Trophoblast cell (in vitro differentiated cells and primary cell): ENCODE data around the gene CACNG7.

Experiments used
- DNase-seq, 2 donors: peaks; one replicate each; pipeline ENCODE4 v3.0.0-alpha.2; 2016
- H2AFZ ChIP-seq: 2 replicates; pipeline ENCODE4 v1.6.1; 2013; ENCODE audit warnings: low read length, moderate library complexity, mild to moderate bottlenecking; ENCODE audit not compliant: insufficient read depth, poor library complexity
- H2AK5ac ChIP-seq: 2 replicates; pipeline ENCODE4 v1.6.1; 2013; ENCODE audit warnings: mild to moderate bottlenecking, low read length
- H2BK120ac ChIP-seq: 2 replicates; pipeline ENCODE4 v1.6.1; 2013; ENCODE audit warnings: low read length, mild to moderate bottlenecking, moderate library complexity; ENCODE audit not compliant: insufficient read depth, poor library complexity
- H2BK12ac ChIP-seq: 2 replicates; pipeline ENCODE4 v1.6.1; 2013; ENCODE audit warnings: mild to moderate bottlenecking, low read length, moderate library complexity
- H2BK5ac ChIP-seq: 2 replicates; pipeline ENCODE4 v1.6.1; 2013; ENCODE audit warnings: low read length, low read depth, moderate library complexity, mild to moderate bottlenecking; ENCODE audit not compliant: poor library complexity
- H3K14ac ChIP-seq: 2 replicates; pipeline ENCODE4 v1.6.1; 2013; ENCODE audit warnings: mild to moderate bottlenecking, low read length
- H3K18ac ChIP-seq: 2 replicates; pipeline ENCODE4 v1.6.1; 2013; ENCODE audit warnings: mild to moderate bottlenecking, low read length
- H3K23ac ChIP-seq: 2 replicates; pipeline ENCODE4 v1.6.1; 2013; ENCODE audit warnings: low read length
- H3K27ac ChIP-seq: 2 replicates; pipeline ENCODE4 v1.5.1; 2013; ENCODE audit warnings: low read depth, mild to moderate bottlenecking, inconsistent platforms, low read length, moderate library complexity
- H3K27me3 ChIP-seq: 2 replicates; pipeline ENCODE4 v1.6.1; 2013; ENCODE audit warnings: inconsistent platforms, mild to moderate bottlenecking, low read length, moderate library complexity; ENCODE audit not compliant: insufficient read depth
- H3K36me3 ChIP-seq, 2 experiments: 1 replicate in 1 of 2; 2 replicates in 1 of 2; pipeline ENCODE4 v1.6.1; 2013; ENCODE audit warnings: low read length in 2 of 2, mild to moderate bottlenecking in 2 of 2, moderate library complexity in 1 of 2; ENCODE audit not compliant: insufficient read depth in 2 of 2, control insufficient read depth in 1 of 2
- H3K4ac ChIP-seq: 2 replicates; pipeline ENCODE4 v1.6.1; 2013; ENCODE audit warnings: low read depth, mild to moderate bottlenecking, low read length, moderate library complexity
- H3K4me1 ChIP-seq, 2 experiments: 1 replicate in 1 of 2; 2 replicates in 1 of 2; pipeline ENCODE4 v1.6.1; 2013; ENCODE audit warnings: low read length in 2 of 2, mild to moderate bottlenecking in 2 of 2, moderate library complexity in 1 of 2; ENCODE audit not compliant: insufficient read depth in 2 of 2, control insufficient read depth in 1 of 2
- H3K4me2 ChIP-seq: 2 replicates; pipeline ENCODE4 v1.6.1; 2013; ENCODE audit warnings: inconsistent platforms, mild to moderate bottlenecking, low read length, moderate library complexity
- H3K4me3 ChIP-seq: 2 replicates; pipeline ENCODE4 v1.5.1; 2013; ENCODE audit warnings: mild to moderate bottlenecking, low read depth, low read length, inconsistent platforms
- H3K79me1 ChIP-seq: one replicate; pipeline ENCODE4 v1.6.1; 2013; ENCODE audit warnings: low read length
- H3K79me2 ChIP-seq: 2 replicates; pipeline ENCODE4 v1.6.1; 2013; ENCODE audit warnings: low read length, mild to moderate bottlenecking; ENCODE audit not compliant: control insufficient read depth, insufficient read depth, poor library complexity
- H3K9ac ChIP-seq: 2 replicates; pipeline ENCODE4 v1.6.1; 2013; ENCODE audit warnings: mild to moderate bottlenecking, low read length
- H3K9me3 ChIP-seq: 2 replicates; pipeline ENCODE4 v1.6.1; 2013; ENCODE audit warnings: low read depth, mild to moderate bottlenecking, control low read depth, inconsistent platforms, low read length; ENCODE audit not compliant: insufficient read depth
- H4K12ac ChIP-seq: 2 replicates; pipeline ENCODE4 v1.6.1; 2013; ENCODE audit warnings: low read depth, mild to moderate bottlenecking, low read length, moderate library complexity
- H4K8ac ChIP-seq: 2 replicates; pipeline ENCODE4 v1.6.1; 2013; ENCODE audit warnings: low read depth, mild to moderate bottlenecking, low read length, moderate library complexity
- H4K91ac ChIP-seq: one replicate; pipeline ENCODE4 v1.6.1; 2013; ENCODE audit warnings: low read depth, mild to moderate bottlenecking, low read length, moderate library complexity
- WGBS: extraction: QIAGEN DNeasy Blood & Tissue Kit; methylation state at CpG from one replicate; pipeline ENCODE4 v1.1.7; 2013; ENCODE audit warnings: missing lambda C conversion rate; ENCODE audit not compliant: insufficient read length, insufficient coverage; ENCODE audit errors: extremely low coverage; 5-methylcytosine and 5-hydroxymethylcytosine counted together

CACNG7 gene

GRCh38 chr19:53876651-53877224, 32.3 kb upstream of the CACNG7 start:
- H3K9me3 ChIP-seq, result peaks cover 4% of the 10 kb centered on the region
- H3K4ac ChIP-seq, result no peak overlapping the region
- H2BK5ac ChIP-seq, result no peak overlapping the region
- no peak overlapping the region for H4K8ac ChIP-seq
- no peak overlapping the region for H3K4me2 ChIP-seq
- peaks cover 36 to 37% of the 10 kb centered on the region in 2 experiments for H3K36me3 ChIP-seq
- H3K27ac ChIP-seq, result no peak overlapping the region
- peaks cover 6 to 10% of the 10 kb centered on the region in 2 experiments for H3K4me1 ChIP-seq
- no peak overlapping the region for H3K9ac ChIP-seq
- no CpG with 5 or more reads among the region's 6 CpGs for WGBS
- H3K4me3 ChIP-seq, result no peak overlapping the region
- H3K14ac ChIP-seq, result no peak overlapping the region
- no peak for DNase-seq
- no peak overlapping the region for H2BK12ac ChIP-seq
- no peak overlapping the region for H2AK5ac ChIP-seq
- no peaks in the 10 kb centered on the region for H3K79me2 ChIP-seq
- H4K91ac ChIP-seq, result no peak overlapping the region
- no peak overlapping the region for H4K12ac ChIP-seq
- no peak overlapping the region for H2BK120ac ChIP-seq
- H3K79me1 ChIP-seq, result peaks cover 4% of the 10 kb centered on the region
- no peak overlapping the region for H2AFZ ChIP-seq
- no peak overlapping the region for H3K23ac ChIP-seq
- H3K18ac ChIP-seq, result no peak overlapping the region
- peaks cover under 1% of the 10 kb centered on the region for H3K27me3 ChIP-seq

GRCh38 chr19:53877361-53877766, 31.7 kb upstream of the CACNG7 start:
- WGBS, result no CpG with 5 or more reads among the region's 10 CpGs
- H3K14ac ChIP-seq, result no peak overlapping the region
- H3K27me3 ChIP-seq, result peaks cover 7% of the 10 kb centered on the region
- no peaks in the 10 kb centered on the region for H3K79me2 ChIP-seq
- no peak overlapping the region for H2BK120ac ChIP-seq
- no peak overlapping the region for H3K27ac ChIP-seq
- H3K4ac ChIP-seq, result no peak overlapping the region
- DNase-seq, result peak; percentile 79 to 83
- no peak overlapping the region for H4K12ac ChIP-seq
- peaks cover 33 to 34% of the 10 kb centered on the region in 2 experiments for H3K36me3 ChIP-seq
- H2BK5ac ChIP-seq, result no peak overlapping the region
- no peak overlapping the region for H2BK12ac ChIP-seq
- H3K4me2 ChIP-seq, result no peak overlapping the region
- no peak overlapping the region for H3K4me3 ChIP-seq
- no peak overlapping the region for H4K91ac ChIP-seq
- H2AFZ ChIP-seq, result no peak overlapping the region
- H3K9ac ChIP-seq, result no peak overlapping the region
- no peak overlapping the region for H4K8ac ChIP-seq
- no peak overlapping the region for H2AK5ac ChIP-seq
- no peak overlapping the region for H3K18ac ChIP-seq
- H3K9me3 ChIP-seq, result peaks cover 4% of the 10 kb centered on the region
- peaks cover 4% of the 10 kb centered on the region for H3K79me1 ChIP-seq
- H3K4me1 ChIP-seq, result peaks cover 9 to 16% of the 10 kb centered on the region in 2 experiments
- H3K23ac ChIP-seq, result no peak overlapping the region

GRCh38 chr19:53878776-53879139, 30.3 kb upstream of the CACNG7 start:
- peak overlapping the region; percentile 96 for H4K8ac ChIP-seq
- peaks cover 9 to 16% of the 10 kb centered on the region in 2 experiments for H3K4me1 ChIP-seq
- H3K79me1 ChIP-seq, result peaks cover 4% of the 10 kb centered on the region
- H3K9me3 ChIP-seq, result peaks cover 4% of the 10 kb centered on the region
- H3K23ac ChIP-seq, result no peak overlapping the region
- H3K27me3 ChIP-seq, result peaks cover 17% of the 10 kb centered on the region
- H4K91ac ChIP-seq, result peak overlapping the region; percentile 90
- H3K4me3 ChIP-seq, result peak overlapping the region; percentile 71
- peak overlapping the region; percentile 63 for H4K12ac ChIP-seq
- H3K36me3 ChIP-seq, result peaks cover 21 to 22% of the 10 kb centered on the region in 2 experiments
- no peak overlapping the region for H3K27ac ChIP-seq
- peak overlapping the region; percentile 86 for H3K14ac ChIP-seq
- peak overlapping the region; percentile 39 for H3K4ac ChIP-seq
- peak overlapping the region; percentile 77 for H3K18ac ChIP-seq
- DNase-seq, result peak in 1 of 2 donors; percentile 65
- H2AK5ac ChIP-seq, result peak overlapping the region; percentile 18
- no CpG with 5 or more reads among the region's 12 CpGs for WGBS
- H2BK12ac ChIP-seq, result no peak overlapping the region
- peak overlapping the region; percentile 72 for H3K9ac ChIP-seq
- peak overlapping the region; percentile 91 for H2AFZ ChIP-seq
- H2BK120ac ChIP-seq, result peak overlapping the region; percentile 56
- peak overlapping the region; percentile 74 for H3K4me2 ChIP-seq
- H3K79me2 ChIP-seq, result no peaks in the 10 kb centered on the region
- peak overlapping the region; percentile 58 for H2BK5ac ChIP-seq

- peak; percentile 65 to 83 for DNase-seq
- H2AK5ac ChIP-seq, result peak overlapping the region; percentile 18
- H2BK5ac ChIP-seq, result peak overlapping the region; percentile 58
- no peak overlapping the region for H3K23ac ChIP-seq
- peak overlapping the region; percentile 96 for H4K8ac ChIP-seq
- H3K36me3 ChIP-seq, result peaks cover 15% of the 10 kb centered on the region in 2 experiments
- no CpG with 5 or more reads among the region's 51 CpGs for WGBS
- no peak overlapping the region for H3K27ac ChIP-seq
- no peaks in the 10 kb centered on the region for H3K9me3 ChIP-seq
- H3K27me3 ChIP-seq, result peaks cover 17% of the 10 kb centered on the region
- H4K12ac ChIP-seq, result peak overlapping the region; percentile 63
- peak overlapping the region; percentile 90 for H4K91ac ChIP-seq
- peak overlapping the region; percentile 39 for H3K4ac ChIP-seq
- H2AFZ ChIP-seq, result peak overlapping the region; percentile 91
- H3K4me3 ChIP-seq, result peak overlapping the region; percentile 71
- H3K14ac ChIP-seq, result peak overlapping the region; percentile 86
- peak overlapping the region; percentile 56 for H2BK120ac ChIP-seq
- H3K79me2 ChIP-seq, result no peaks in the 10 kb centered on the region
- peak overlapping the region; percentile 80 for H3K4me2 ChIP-seq
- no peak overlapping the region for H2BK12ac ChIP-seq
- H3K18ac ChIP-seq, result peak overlapping the region; percentile 77
- peaks cover 9 to 14% of the 10 kb centered on the region in 2 experiments for H3K4me1 ChIP-seq
- H3K79me1 ChIP-seq, result peaks cover 4% of the 10 kb centered on the region
- peak overlapping the region; percentile 72 for H3K9ac ChIP-seq
These were observed 29.7 kb upstream of the CACNG7 start for GRCh38 chr19:53879140-53880081.
